ENCODE data around the gene KDM2B. TPM values are rescaled to one million over a fixed set of nuclear protein-coding genes. Genes with fewer than 3 reads are reported as not detected.

KDM2B gene
- total RNA-seq, 2 experiments from 2014 or later, result 76.1 to 76.6 TPM

GRCh38 chr12:121508533-121508932, 72.3 kb downstream of the KDM2B start:
- Mint-ChIP-seq H3K9me3 (ENCODE audit: insufficient read depth) (no peaks in the 10 kb centered on the region), H3K4me3 (no peak overlapping the region), H3K27me3 (ENCODE audit: low read depth) (no peaks in the 10 kb centered on the region), H3K36me3 (ENCODE audit: low read depth) (peaks cover 13% of the 10 kb centered on the region), H3K27ac (peak overlapping the region; percentile 1), H3K4me1 (ENCODE audit: low read depth) (no peaks in the 10 kb centered on the region)
- DNase-seq (no peak), ATAC-seq (no peak)
- ChIA-PET POLR2A (interaction anchor here (0.6 kb wide), 1 partner anchor 70 kb away, joined by 3 read pairs; no protein-coding TSS in a partner anchor), CTCF (interaction anchor here (0.8 kb wide), 1 partner anchor 10 kb away, joined by 4 read pairs; no protein-coding TSS in a partner anchor)

GRCh38 chr12:121507984-121508383, 72.8 kb downstream of the KDM2B start:
- DNase-seq, result no peak
- H3K4me3 Mint-ChIP-seq, result no peak overlapping the region
- peak overlapping the region; percentile 1 for H3K27ac Mint-ChIP-seq
- H3K27me3 Mint-ChIP-seq (ENCODE audit: low read depth), result no peaks in the 10 kb centered on the region
- POLR2A ChIA-PET, result interaction anchor here (0.6 kb wide), 1 partner anchor 69 kb away, joined by 3 read pairs; no protein-coding TSS in a partner anchor
- CTCF ChIA-PET, result interaction anchor here (0.8 kb wide), 1 partner anchor 10 kb away, joined by 4 read pairs; no protein-coding TSS in a partner anchor
- peaks cover 14% of the 10 kb centered on the region for H3K36me3 Mint-ChIP-seq (ENCODE audit: low read depth)
- no peaks in the 10 kb centered on the region for H3K4me1 Mint-ChIP-seq (ENCODE audit: low read depth)
- H3K9me3 Mint-ChIP-seq (ENCODE audit: insufficient read depth), result no peaks in the 10 kb centered on the region
- no peak for ATAC-seq

- H3K27me3 Mint-ChIP-seq (ENCODE audit: low read depth), result no peaks in the 10 kb centered on the region
- H3K36me3 Mint-ChIP-seq (ENCODE audit: low read depth), result peaks cover 14% of the 10 kb centered on the region
- no peak overlapping the region for H3K4me3 Mint-ChIP-seq
- ChIA-PET CTCF (interaction anchor here (0.7 to 1.5 kb wide), 3 partner anchors 12 to 162 kb away, joined by 3 read pairs; no protein-coding TSS in a partner anchor), POLR2A (no interaction called here)
- no peaks in the 10 kb centered on the region for H3K9me3 Mint-ChIP-seq (ENCODE audit: insufficient read depth)
- DNase-seq (no peak), ATAC-seq (no peak)
- no peaks in the 10 kb centered on the region for H3K4me1 Mint-ChIP-seq (ENCODE audit: low read depth)
- H3K27ac Mint-ChIP-seq, result no peak overlapping the region
Measured at GRCh38 chr12:121507245-121507644, 73.6 kb downstream of the KDM2B start.

- DNase-seq (no peak), ATAC-seq (no peak)
- H3K27me3 Mint-ChIP-seq (ENCODE audit: low read depth), result no peaks in the 10 kb centered on the region
- H3K36me3 Mint-ChIP-seq (ENCODE audit: low read depth), result peaks cover 14% of the 10 kb centered on the region
- peak overlapping the region; percentile 16 for H3K27ac Mint-ChIP-seq
- POLR2A ChIA-PET, result no interaction called here
- H3K4me1 Mint-ChIP-seq (ENCODE audit: low read depth), result peaks cover 2% of the 10 kb centered on the region
- H3K4me3 Mint-ChIP-seq, result no peak overlapping the region
- H3K9me3 Mint-ChIP-seq (ENCODE audit: insufficient read depth), result no peaks in the 10 kb centered on the region
- CTCF ChIA-PET, result interaction anchor here (1.2 kb wide), 1 partner anchor 163 kb away, joined by 5 read pairs; no protein-coding TSS in a partner anchor
Measured at GRCh38 chr12:121505513-121505912, 75.3 kb downstream of the KDM2B start.

GRCh38 chr12:121504505-121504904, 76.3 kb downstream of the KDM2B start:
- Mint-ChIP-seq H3K4me1 (ENCODE audit: low read depth) (peaks cover 5% of the 10 kb centered on the region), H3K4me3 (no peak overlapping the region), H3K36me3 (ENCODE audit: low read depth) (peaks cover 9% of the 10 kb centered on the region), H3K9me3 (ENCODE audit: insufficient read depth) (no peaks in the 10 kb centered on the region), H3K27ac (no peak overlapping the region), H3K27me3 (ENCODE audit: low read depth) (no peaks in the 10 kb centered on the region)
- DNase-seq, result no peak
- POLR2A ChIA-PET, result no interaction called here
- CTCF ChIA-PET, result interaction anchor here (1.0 kb wide), 1 partner anchor 164 kb away, joined by 3 read pairs; no protein-coding TSS in a partner anchor
- ATAC-seq, result no peak

- Mint-ChIP-seq H3K4me1 (ENCODE audit: low read depth) (peaks cover 7% of the 10 kb centered on the region), H3K36me3 (ENCODE audit: low read depth) (peaks cover 8% of the 10 kb centered on the region)
- ATAC-seq, result no peak
Measured at GRCh38 chr12:121503395-121503794, 77.4 kb downstream of the KDM2B start.

GRCh38 chr12:121501946-121502345, 78.9 kb downstream of the KDM2B start:
- ATAC-seq, result no peak
- H3K4me1 Mint-ChIP-seq (ENCODE audit: low read depth), result peaks cover 18% of the 10 kb centered on the region
- no peak overlapping the region for H3K4me3 Mint-ChIP-seq
- CTCF ChIA-PET, result interaction anchor here (1.2 to 2.8 kb wide), 4 partner anchors 29 to 167 kb away, joined by 3 to 10 read pairs (median 6); partner anchors contain the start of gene MORN3
- H3K36me3 Mint-ChIP-seq (ENCODE audit: low read depth), result peaks cover 12% of the 10 kb centered on the region
- no peaks in the 10 kb centered on the region for H3K27me3 Mint-ChIP-seq (ENCODE audit: low read depth)
- no peak for DNase-seq
- POLR2A ChIA-PET, result no interaction called here
- no peak overlapping the region for H3K27ac Mint-ChIP-seq
- H3K9me3 Mint-ChIP-seq (ENCODE audit: insufficient read depth), result no peaks in the 10 kb centered on the region

More at GRCh38 chr12:121503395-121503794, 77.4 kb downstream of the KDM2B start:
- no peaks in the 10 kb centered on the region for H3K27me3 Mint-ChIP-seq (ENCODE audit: low read depth)
- ChIA-PET POLR2A (no interaction called here), CTCF (interaction anchor here (1.0 to 1.4 kb wide), 2 partner anchors 9 to 36 kb away, joined by 3 read pairs; no protein-coding TSS in a partner anchor)
- no peak for DNase-seq
- H3K4me3 Mint-ChIP-seq, result no peak overlapping the region
- H3K9me3 Mint-ChIP-seq (ENCODE audit: insufficient read depth), result no peaks in the 10 kb centered on the region
- H3K27ac Mint-ChIP-seq, result peak overlapping the region; percentile 64

- no peak overlapping the region for H3K27ac Mint-ChIP-seq
- no peak overlapping the region for H3K4me3 Mint-ChIP-seq
- H3K27me3 Mint-ChIP-seq (ENCODE audit: low read depth), result no peaks in the 10 kb centered on the region
- ChIA-PET POLR2A (interaction anchor here (0.5 to 1.1 kb wide), 3 partner anchors 10 to 127 kb away, joined by 3 to 4 read pairs (median 3); no protein-coding TSS in a partner anchor), CTCF (interaction anchor here (0.6 to 2.8 kb wide), 17 partner anchors 9 to 186 kb away, joined by 3 to 10 read pairs (median 4); partner anchors contain the start of gene MORN3)
- ATAC-seq, result peak; percentile 85
- DNase-seq, result peak; percentile 77
- no peaks in the 10 kb centered on the region for H3K9me3 Mint-ChIP-seq (ENCODE audit: insufficient read depth)
- H3K4me1 Mint-ChIP-seq (ENCODE audit: low read depth), result peaks cover 33% of the 10 kb centered on the region
- H3K36me3 Mint-ChIP-seq (ENCODE audit: low read depth), result peaks cover 20% of the 10 kb centered on the region
Measured at GRCh38 chr12:121499929-121500793, 80.7 kb downstream of the KDM2B start.

GRCh38 chr12:121495746-121496145, 85.1 kb downstream of the KDM2B start:
- no peaks in the 10 kb centered on the region for H3K9me3 Mint-ChIP-seq (ENCODE audit: insufficient read depth)
- no peaks in the 10 kb centered on the region for H3K27me3 Mint-ChIP-seq (ENCODE audit: low read depth)
- ATAC-seq, result no peak
- no peak for DNase-seq
- no peak overlapping the region for H3K4me3 Mint-ChIP-seq
- ChIA-PET POLR2A (no interaction called here), CTCF (interaction anchor here (1.3 to 3.8 kb wide), 5 partner anchors 15 to 189 kb away, joined by 3 to 17 read pairs (median 4); no protein-coding TSS in a partner anchor)
- peaks cover 54% of the 10 kb centered on the region for H3K4me1 Mint-ChIP-seq (ENCODE audit: low read depth)
- H3K36me3 Mint-ChIP-seq (ENCODE audit: low read depth), result peaks cover 33% of the 10 kb centered on the region
- H3K27ac Mint-ChIP-seq, result peak overlapping the region; percentile 44

GRCh38 chr12:121494093-121494787, 86.6 kb downstream of the KDM2B start:
- Mint-ChIP-seq H3K36me3 (ENCODE audit: low read depth) (peaks cover 38% of the 10 kb centered on the region), H3K4me1 (ENCODE audit: low read depth) (peaks cover 56% of the 10 kb centered on the region), H3K9me3 (ENCODE audit: insufficient read depth) (no peaks in the 10 kb centered on the region), H3K4me3 (no peak overlapping the region), H3K27me3 (ENCODE audit: low read depth) (no peaks in the 10 kb centered on the region), H3K27ac (peak overlapping the region; percentile 62)
- CTCF ChIA-PET, result interaction anchor here (0.7 to 3.8 kb wide), 22 partner anchors 10 to 333 kb away, joined by 3 to 17 read pairs (median 4); partner anchors contain the start of gene ORAI1
- DNase-seq (peak; percentile 68), ATAC-seq (no peak)
- POLR2A ChIA-PET, result interaction anchor here (0.6 kb wide), 1 partner anchor 10 kb away, joined by 3 read pairs; no protein-coding TSS in a partner anchor

All from activated CD8-positive, alpha-beta T cell treated with anti-CD3 and anti-CD28 coated beads, Interleukin-2, amount 10 ng/mL, durations not matched to agents 7 days and 5 days (primary cell).